Measurements from ENCODE around the gene RPIA.
A peak's percentile ranks its signal among the peaks of the same experiment; 100 is the strongest.

RPIA gene

DNA sequence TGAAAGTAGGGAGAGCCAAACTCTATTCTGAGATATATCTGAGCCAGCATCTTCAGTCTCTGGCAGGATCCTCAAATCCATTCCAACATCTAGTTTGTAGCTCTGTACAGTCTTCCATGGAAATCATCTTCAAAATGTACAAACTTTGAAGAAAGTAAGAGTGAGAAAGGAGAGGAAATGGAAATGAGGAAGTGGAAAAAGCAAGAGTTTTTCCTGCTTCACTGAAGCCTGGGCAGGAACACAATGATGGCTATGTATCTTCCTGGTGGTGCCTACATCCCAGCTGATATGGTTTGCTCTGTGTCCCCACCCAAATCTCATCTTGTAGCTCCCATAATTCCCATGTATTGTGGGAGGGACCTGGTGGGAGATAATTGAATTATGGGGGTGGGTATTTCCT, 4.1 kb upstream of the RPIA start:
- TF ChIP-seq CTCF (IDR thresholded peaks at IDR 0.05; ENCODE audit: low read depth, low read length, missing control alignments): no peak
- H3K36me3 ChIP-seq (replicated peaks): no peaks in the 10 kb centered on the region
- in situ Hi-C loops (cut with HindIII; ENCODE audit: low pct_ligation_motif_present, low sequenced_read_pairs): no loop called here
- no peak overlapping the region for H3K27ac ChIP-seq
- H3K4me3 ChIP-seq (ENCODE audit: low read depth, low read length): no peak overlapping the region
- H3K27me3 ChIP-seq (replicated peaks): no peaks in the 10 kb centered on the region
- DNase-seq: no peak

DNA sequence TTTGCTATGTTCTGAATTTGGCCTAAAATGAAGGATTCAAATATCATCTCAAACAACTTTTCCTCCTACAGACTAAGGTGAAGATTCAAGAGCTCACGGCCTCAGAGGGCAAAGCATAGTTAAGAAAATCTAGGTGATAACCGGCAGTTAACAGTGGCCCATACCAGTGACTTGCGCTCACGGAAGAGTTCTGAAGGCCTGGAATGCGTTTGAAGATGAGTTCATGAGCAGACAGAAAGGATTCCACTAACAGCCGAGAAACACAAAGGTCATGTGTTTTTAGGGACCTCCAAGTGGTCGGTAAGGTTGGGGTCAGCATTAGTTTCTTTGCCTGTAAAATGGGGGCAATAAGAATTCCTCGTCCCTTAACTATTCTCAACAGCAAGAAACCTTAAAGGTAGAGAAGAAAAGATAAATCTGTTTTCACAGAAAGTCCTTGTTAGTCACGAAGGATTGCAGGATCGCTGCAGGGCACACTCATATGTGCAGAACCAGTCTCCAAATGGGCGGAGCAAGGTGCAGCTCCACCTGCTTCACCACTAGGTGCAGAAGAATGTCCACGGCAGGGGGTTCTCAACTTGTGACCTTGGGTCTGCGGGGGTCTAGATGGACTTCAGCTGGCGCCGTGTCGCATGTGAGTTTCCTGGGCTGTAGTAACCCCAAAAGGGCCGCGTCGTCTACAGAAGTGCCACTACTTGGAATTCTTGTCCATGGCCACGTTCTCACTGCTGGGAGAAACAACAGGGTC, 708 bp upstream of the RPIA start:
- peak overlapping the region; percentile 86 for H3K4me3 ChIP-seq (ENCODE audit: low read depth, low read length)
- no peaks in the 10 kb centered on the region for H3K36me3 ChIP-seq (replicated peaks)
- H3K27me3 ChIP-seq (replicated peaks): no peaks in the 10 kb centered on the region
- in situ Hi-C loops (cut with HindIII; ENCODE audit: low pct_ligation_motif_present, low sequenced_read_pairs): no loop called here
- DNase-seq: no peak
- peak overlapping the region; percentile 39 for H3K27ac ChIP-seq
- TF ChIP-seq CTCF (IDR thresholded peaks at IDR 0.05; ENCODE audit: low read depth, low read length, missing control alignments): peak; percentile 36

- Histone ChIP-seq H3K4me3 (ENCODE audit: low read depth, low read length) (peak overlapping the region; percentile 86), H3K27ac (no peak overlapping the region), H3K36me3 (replicated peaks) (no peaks in the 10 kb centered on the region), H3K27me3 (replicated peaks) (no peaks in the 10 kb centered on the region)
- no peak for DNase-seq
- in situ Hi-C loops (cut with HindIII; ENCODE audit: low pct_ligation_motif_present, low sequenced_read_pairs): no loop called here
- TF ChIP-seq CTCF (IDR thresholded peaks at IDR 0.05; ENCODE audit: low read depth, low read length, missing control alignments): no peak
These were observed 714 bp downstream of the RPIA start for GRCh38 chr2:88692187-88692586.

- in situ Hi-C loops (cut with HindIII; ENCODE audit: low pct_ligation_motif_present, low sequenced_read_pairs): no loop called here
These were observed 2.5 kb downstream of the RPIA start for GRCh38 chr2:88693911-88694414.

GRCh38 chr2:88696611-88697010, 5.1 kb downstream of the RPIA start:
- in situ Hi-C loops (cut with HindIII; ENCODE audit: low pct_ligation_motif_present, low sequenced_read_pairs): no loop called here
- Histone ChIP-seq H3K27ac (no peak overlapping the region), H3K27me3 (replicated peaks) (no peaks in the 10 kb centered on the region), H3K4me3 (ENCODE audit: low read depth, low read length) (no peak overlapping the region), H3K36me3 (replicated peaks) (peaks cover 3% of the 10 kb centered on the region)
- DNase-seq: no peak
- TF ChIP-seq CTCF (IDR thresholded peaks at IDR 0.05; ENCODE audit: low read depth, low read length, missing control alignments): no peak

More at GRCh38 chr2:88693911-88694414, 2.5 kb downstream of the RPIA start:
- no peak overlapping the region for H3K4me3 ChIP-seq (ENCODE audit: low read depth, low read length)
- H3K27me3 ChIP-seq (replicated peaks): no peaks in the 10 kb centered on the region
- no peak for DNase-seq
- H3K36me3 ChIP-seq (replicated peaks): no peaks in the 10 kb centered on the region
- no peak for TF ChIP-seq CTCF (IDR thresholded peaks at IDR 0.05; ENCODE audit: low read depth, low read length, missing control alignments)
- no peak overlapping the region for H3K27ac ChIP-seq

All from brain microvascular endothelial cell (primary cell).